GM12878 (cell line): Measurements from ENCODE around the gene PAIP2. TPM values are rescaled to one million over a fixed set of nuclear protein-coding genes. Genes with fewer than 3 reads are reported as not detected.

Experiments
- ASH2L ChIP-seq: fragments of 300-600, 200-600 bp; sonication (generic); IDR thresholded peaks from 2 replicates; pipeline ENCODE4 v1.6.1; 2017; ENCODE audit warnings: low read depth, mild to moderate bottlenecking, borderline replicate concordance
- BCL3 ChIP-seq: IDR thresholded peaks from 2 replicates; pipeline ENCODE4 v1.6.1; 2011; ENCODE audit warnings: borderline replicate concordance, low read depth, mild to moderate bottlenecking, moderate library complexity, low read length; ENCODE audit not compliant: insufficient read depth, poor library complexity, severe bottlenecking
- CEBPB ChIP-seq, 2 experiments: fragments of 150-350 bp in 1 of 2; IDR thresholded peaks; 2 replicates each; pipeline ENCODE4 v1.6.1; 2012 to 2014; ENCODE audit warnings: low read depth in 2 of 2, low read length in 2 of 2, borderline replicate concordance in 1 of 2, inconsistent platforms in 1 of 2
- DPF2 ChIP-seq: fragments of 450-650 bp; IDR thresholded peaks from 2 replicates; pipeline ENCODE4 v1.6.1; 2017; ENCODE audit warnings: mild to moderate bottlenecking
- E4F1 ChIP-seq: fragments of 450-650 bp; IDR thresholded peaks from 2 replicates; pipeline ENCODE4 v1.6.1; 2018; ENCODE audit warnings: borderline replicate concordance, mild to moderate bottlenecking; ENCODE audit not compliant: partially characterized antibody
- IRF3 ChIP-seq: fragments of 450-650 bp; IDR thresholded peaks from 2 replicates; pipeline ENCODE4 v1.6.1; 2014; ENCODE audit warnings: mild to moderate bottlenecking
- KDM1A ChIP-seq: fragments of 200-600 bp; sonication (generic); IDR thresholded peaks from 2 replicates; pipeline ENCODE4 v1.6.1; 2016; ENCODE audit warnings: borderline replicate concordance
- MAX ChIP-seq: IDR thresholded peaks from 2 replicates; pipeline ENCODE4 v1.6.1; 2012; ENCODE audit warnings: low read depth, low read length, improper control_type of control experiment
- MEF2A ChIP-seq: IDR thresholded peaks from 2 replicates; pipeline ENCODE4 v1.6.1; 2011; ENCODE audit warnings: low read depth, mild to moderate bottlenecking, low read length, moderate library complexity; ENCODE audit not compliant: insufficient read depth
- MLLT1 ChIP-seq: fragments of 450-650 bp; IDR thresholded peaks from 2 replicates; pipeline ENCODE4 v1.6.1; 2016; ENCODE audit warnings: mild to moderate bottlenecking
- POU2F2 ChIP-seq: IDR thresholded peaks from 3 replicates; pipeline ENCODE4 v1.6.1; 2011; ENCODE audit warnings: low read depth, mild to moderate bottlenecking, low read length, borderline replicate concordance
- RAD51 ChIP-seq: fragments of 450-650 bp; IDR thresholded peaks from 2 replicates; pipeline ENCODE4 v1.6.1; 2016; ENCODE audit warnings: moderate library complexity, mild to moderate bottlenecking, inconsistent platforms
- SP1 ChIP-seq: IDR thresholded peaks from one replicate; pipeline ENCODE4 v1.6.1; 2011; ENCODE audit warnings: low read depth, low read length
- TCF12 ChIP-seq: IDR thresholded peaks from 2 replicates; pipeline ENCODE4 v1.6.1; 2011; ENCODE audit warnings: low read depth, mild to moderate bottlenecking, low read length
- ZBTB40 ChIP-seq: fragments of 450-650 bp; IDR thresholded peaks from 2 replicates; pipeline ENCODE4 v1.6.1; 2016; ENCODE audit warnings: mild to moderate bottlenecking, moderate library complexity, borderline replicate concordance
- polyA plus RNA-seq, 11 experiments: library from polyadenylated mRNA; depleted of rRNA in 4 of 11; unstranded in 6 of 11; stranded (reverse) in 5 of 11; fragments of >200 nt; fragmentation: Nextera tagmentation in 4 of 11; fragmentation: Illumina TruSeq in 1 of 11; extraction: Ambion mirVana in 4 of 11; extraction: Trizol in 1 of 11; gene quantifications; 1 replicate in 1 of 11; 2 replicates in 10 of 11; pipeline versions ENCODE4 v1.2.1 to v1.2.3, GENCODE V29; 2011 to 2016; ENCODE audit warnings: inconsistent platforms in 2 of 11, missing spikeins in 2 of 11, low read depth in 1 of 11
- total RNA-seq, 4 experiments: library from RNA; depleted of rRNA in 3 of 4; stranded (reverse); fragments of >200 nt in 3 of 4; fragmentation: Illumina TruSeq in 1 of 4; extraction: Trizol in 1 of 4; gene quantifications; 2 replicates each; pipeline versions ENCODE4 v1.2.1 to v1.2.3, GENCODE V29; 2013 to 2021

Gene PAIP2
- total and polyA plus RNA-seq, 10 of the 15 experiments (the other 5 are each of a cell fraction or from before 2014, with no cell fraction given) = 49.9 to 154 (median 102) TPM

GRCh38 chr5:139389701-139390638 is 48.3 kb downstream of the PAIP2 start, which contains the start of gene MZB1 (continued):
- TF ChIP-seq ZBTB40 (no peak), MAX (peak; percentile 82; the same call in 1 of the 2 replicates), RAD51 (peak; percentile 89), CEBPB (IDR thresholded peaks at IDR 0.05; ENCODE audit: borderline replicate concordance in 1 of 2, low read depth in 2 of 2, low read length in 2 of 2) (no peak), MEF2A (no peak), TCF12 (peak; percentile 95), POU2F2 (peak; percentile 73; the same call in 1 of the 3 replicates), IRF3 (no peak), MLLT1 (peak; percentile 96), E4F1 (no peak), SP1 (peak; percentile 73), ASH2L (no peak), KDM1A (peak; percentile 82; the same call in 1 of the 2 replicates), BCL3 (peak; percentile 28), DPF2 (peak; percentile 85)
